Neural cell (in vitro differentiated cells): Measurements from ENCODE around the gene NTN3.

Experiments used
- CTCF ChIP-seq: fragments of 450-650 bp; IDR thresholded peaks from 2 replicates; pipeline ENCODE4 v1.5.1; 2014; ENCODE audit warnings: antibody characterized with exemption, mild to moderate bottlenecking, moderate library complexity; ENCODE audit not compliant: poor library complexity, severe bottlenecking
- EP300 ChIP-seq: fragments of 450-650 bp; conservative IDR thresholded peaks from 2 replicates; pipeline ENCODE4 v1.6.1; 2014; ENCODE audit warnings: antibody characterized with exemption, mild to moderate bottlenecking, moderate library complexity; ENCODE audit not compliant: poor library complexity, severe bottlenecking
- EZH2 ChIP-seq: fragments of 200-600, 300-800 bp; shearing (Covaris generic), sonication (generic); IDR thresholded peaks from 2 replicates; pipeline ENCODE4 v1.6.1; 2014; ENCODE audit warnings: antibody characterized with exemption, low read length, borderline replicate concordance, mild to moderate bottlenecking; ENCODE audit not compliant: insufficient read depth, poor library complexity, severe bottlenecking
- POLR2AphosphoS5 ChIP-seq: IDR thresholded peaks from 2 replicates; pipeline ENCODE4 v1.6.1; 2012
- RAD21 ChIP-seq: fragments of 450-650 bp; conservative IDR thresholded peaks from 2 replicates; pipeline ENCODE4 v1.6.1; 2014; ENCODE audit warnings: antibody characterized with exemption, mild to moderate bottlenecking, moderate library complexity
- REST ChIP-seq: IDR thresholded peaks from 2 replicates; pipeline ENCODE4 v1.6.1; 2012; ENCODE audit warnings: borderline replicate concordance
- SMC3 ChIP-seq: fragments of 450-650 bp; conservative IDR thresholded peaks from 2 replicates; pipeline ENCODE4 v1.6.1; 2014; ENCODE audit warnings: antibody characterized with exemption, mild to moderate bottlenecking, moderate library complexity; ENCODE audit not compliant: poor library complexity

- TF ChIP-seq EZH2 (no peak), CTCF (no peak), RAD21 (no peak), POLR2AphosphoS5 (no peak), REST (no peak), SMC3 (no peak), EP300 (no peak)
Measured at GRCh38 chr16:2472488-2472864, 1.4 kb downstream of the NTN3 start.
